Skeletal muscle tissue (tissue), 4 donors: ENCODE data around the gene ANKRD11. TPM values are rescaled to one million over a fixed set of nuclear protein-coding genes. Genes with fewer than 3 reads are reported as not detected.

ENCODE experiments used
- H3K27ac ChIP-seq: one replicate; pipeline ENCODE4 v1.7.0; 2013; ENCODE audit warnings: mild to moderate bottlenecking, low read depth, low read length, inconsistent platforms
- H3K27me3 ChIP-seq, 3 donors: one replicate each; pipeline ENCODE4 v1.7.0; 2013; ENCODE audit warnings: low read length in 3 of 3; ENCODE audit not compliant: control insufficient read depth in 3 of 3, insufficient read depth in 3 of 3
- H3K36me3 ChIP-seq, 3 donors: one replicate each; pipeline ENCODE4 v1.7.0; 2013; ENCODE audit warnings: low read length in 3 of 3; ENCODE audit not compliant: control insufficient read depth in 3 of 3, insufficient read depth in 3 of 3
- H3K4me1 ChIP-seq, 3 donors: one replicate each; pipeline ENCODE4 v1.7.0; 2013; ENCODE audit warnings: low read length in 3 of 3, mild to moderate bottlenecking in 3 of 3; ENCODE audit not compliant: control insufficient read depth in 3 of 3, insufficient read depth in 3 of 3
- H3K4me3 ChIP-seq, 3 donors: one replicate each; pipeline ENCODE4 v1.7.0; 2013; ENCODE audit warnings: low read length in 3 of 3
- H3K9ac ChIP-seq, 3 donors: one replicate each; pipeline ENCODE4 v1.7.0; 2013; ENCODE audit warnings: low read length in 3 of 3, mild to moderate bottlenecking in 3 of 3, moderate library complexity in 2 of 3, low read depth in 1 of 3
- H3K9me3 ChIP-seq, 3 donors: one replicate each; pipeline ENCODE4 v1.7.0; 2013; ENCODE audit warnings: low read length in 3 of 3; ENCODE audit not compliant: control insufficient read depth in 3 of 3
- total RNA-seq: library from RNA; depleted of rRNA; stranded (reverse); fragments of >200 nt; gene quantifications from one replicate; pipeline ENCODE4 v1.2.3, GENCODE V29; 2014
- donor health status: Osteomylitis.

The ANKRD11 gene
- total RNA-seq, 1 donor from 2014 or later, result 21.4 TPM

- Histone ChIP-seq H3K9ac (peak overlapping the region in 1 of 3 donors; percentile 18), H3K4me1 (peaks cover 59 to 84% (median 80%) of the 10 kb centered on the region in 3 donors)
Observed at GRCh38 chr16:89406277-89406888, 84.0 kb downstream of the ANKRD11 start.

DNA sequence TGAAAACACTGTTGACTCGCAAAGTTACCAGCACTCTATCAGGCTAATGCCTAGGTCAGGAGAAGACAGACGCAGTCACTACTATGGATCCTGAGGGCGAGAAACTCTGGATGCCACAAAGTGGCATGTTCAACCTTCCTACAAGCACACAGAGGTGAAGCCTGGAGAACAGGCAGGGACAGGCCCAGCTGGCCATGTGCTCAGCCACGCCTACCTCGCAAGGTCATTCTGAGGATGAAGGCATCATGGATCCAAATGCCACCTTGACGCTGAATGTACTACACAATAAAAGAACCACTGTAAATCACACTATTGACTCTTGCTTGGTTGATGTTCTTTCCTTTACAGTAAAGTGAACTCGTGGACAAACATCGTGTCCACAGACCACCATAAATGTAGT is 85.8 kb downstream of the ANKRD11 start:
- Histone ChIP-seq H3K9me3 (no peaks in the 10 kb centered on the region), H3K27me3 (no peaks in the 10 kb centered on the region), H3K36me3 (no peaks in the 10 kb centered on the region), H3K9ac (no peak overlapping the region), H3K4me3 (no peak overlapping the region), H3K4me1 (peaks cover 48 to 68% (median 65%) of the 10 kb centered on the region in 3 donors), H3K27ac (no peak overlapping the region)

More at GRCh38 chr16:89406277-89406888, 84.0 kb downstream of the ANKRD11 start:
- Histone ChIP-seq H3K27ac (peak overlapping the region; percentile 17), H3K27me3 (no peaks in the 10 kb centered on the region), H3K9me3 (no peaks in the 10 kb centered on the region), H3K4me3 (peak overlapping the region in 2 of 3 donors; percentile 13 to 17), H3K36me3 (no peaks in the 10 kb centered on the region)

GRCh38 chr16:89402962-89403361 is 87.4 kb downstream of the ANKRD11 start:
- H3K27me3 ChIP-seq, result no peaks in the 10 kb centered on the region
- peak overlapping the region in 1 of 3 donors; percentile 25 for H3K9ac ChIP-seq
- H3K4me1 ChIP-seq, result peaks cover 39 to 63% (median 57%) of the 10 kb centered on the region in 3 donors
- no peak overlapping the region for H3K4me3 ChIP-seq
- H3K9me3 ChIP-seq, result no peaks in the 10 kb centered on the region
- H3K27ac ChIP-seq, result no peak overlapping the region
- peaks cover 0 to 1% (median 0%) of the 10 kb centered on the region in 3 donors for H3K36me3 ChIP-seq

DNA sequence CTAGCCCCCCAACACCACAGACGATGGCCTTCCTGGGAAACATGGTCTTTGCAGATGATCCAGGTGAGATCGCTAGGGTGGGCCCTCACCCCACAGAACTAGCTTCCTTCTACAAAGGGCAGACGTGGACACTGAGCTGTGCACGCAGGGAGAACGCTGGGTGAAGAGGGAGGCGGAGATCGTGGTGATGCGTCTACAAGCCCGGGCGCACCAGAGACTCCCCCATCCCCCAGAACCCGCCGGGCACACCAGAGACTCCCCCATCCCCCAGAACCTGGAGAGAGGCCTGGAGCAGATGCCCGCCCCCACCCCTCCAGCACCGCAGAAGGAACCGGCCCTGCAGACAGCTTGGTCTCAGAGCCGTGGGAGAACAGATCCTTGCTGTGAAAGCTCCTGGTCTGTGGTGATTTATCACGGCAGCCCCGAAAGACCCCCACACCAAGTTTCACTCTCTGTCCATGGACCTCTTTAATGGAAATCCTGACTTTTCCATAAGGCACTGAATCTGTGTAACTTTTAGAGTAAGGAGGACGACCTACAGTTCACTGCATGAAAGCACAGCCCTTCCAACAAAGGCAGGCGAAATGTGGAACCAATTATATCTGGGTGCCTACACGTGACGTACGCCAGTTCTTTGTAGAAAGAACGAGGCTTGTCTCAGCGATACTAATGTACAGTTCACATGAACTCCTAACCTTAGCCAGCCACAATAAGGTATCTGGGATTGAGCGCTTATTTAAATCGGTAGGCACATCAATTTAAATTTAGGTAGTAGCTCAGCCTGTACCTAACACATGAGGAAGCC is 88.5 kb downstream of the ANKRD11 start:
- H3K4me1 ChIP-seq, result peaks cover 28 to 60% (median 58%) of the 10 kb centered on the region in 3 donors
- peaks cover 0 to 1% (median 0%) of the 10 kb centered on the region in 3 donors for H3K36me3 ChIP-seq
- H3K9ac ChIP-seq, result no peak overlapping the region
- no peaks in the 10 kb centered on the region for H3K27me3 ChIP-seq
- no peaks in the 10 kb centered on the region for H3K9me3 ChIP-seq
- H3K27ac ChIP-seq, result no peak overlapping the region
- no peak overlapping the region for H3K4me3 ChIP-seq

GRCh38 chr16:89401205-89401604 is 89.2 kb downstream of the ANKRD11 start:
- Histone ChIP-seq H3K36me3 (peaks cover 0 to 1% (median 0%) of the 10 kb centered on the region in 3 donors), H3K4me1 (peaks cover 21 to 53% (median 51%) of the 10 kb centered on the region in 3 donors)

DNA sequence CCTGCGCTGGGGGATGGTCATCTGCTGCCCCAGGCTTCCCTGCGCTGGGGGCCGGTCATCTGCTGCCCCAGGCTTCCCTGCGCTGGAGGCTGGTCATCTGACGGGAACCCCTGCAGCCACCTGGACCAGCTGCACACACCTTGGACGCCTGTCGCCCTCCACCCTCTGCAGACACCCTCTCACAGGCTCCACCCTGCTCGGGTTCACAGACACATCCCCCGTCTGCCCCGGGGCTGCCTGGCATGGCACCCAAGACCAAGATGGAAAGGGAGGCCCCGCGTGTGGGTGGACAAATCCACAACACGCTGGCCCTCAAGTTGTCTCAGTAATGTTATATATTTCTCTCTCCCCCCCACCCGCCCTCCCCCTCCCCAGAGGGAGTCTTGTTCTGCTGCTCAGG is 89.6 kb downstream of the ANKRD11 start:
- Histone ChIP-seq H3K4me1 (peaks cover 18 to 50% (median 49%) of the 10 kb centered on the region in 3 donors), H3K36me3 (peaks cover 0 to 1% (median 0%) of the 10 kb centered on the region in 3 donors), H3K9ac (no peak overlapping the region), H3K9me3 (no peaks in the 10 kb centered on the region), H3K4me3 (no peak overlapping the region), H3K27ac (no peak overlapping the region), H3K27me3 (no peaks in the 10 kb centered on the region)

More at GRCh38 chr16:89401205-89401604, 89.2 kb downstream of the ANKRD11 start:
- Histone ChIP-seq H3K4me3 (no peak overlapping the region), H3K9me3 (no peaks in the 10 kb centered on the region), H3K27ac (no peak overlapping the region), H3K9ac (no peak overlapping the region), H3K27me3 (no peaks in the 10 kb centered on the region)

GRCh38 chr16:89398924-89399323 is 91.4 kb downstream of the ANKRD11 start:
- Histone ChIP-seq H3K9me3 (no peaks in the 10 kb centered on the region), H3K9ac (no peak overlapping the region), H3K36me3 (peaks cover 0 to 1% (median 0%) of the 10 kb centered on the region in 3 donors), H3K4me3 (no peak overlapping the region), H3K4me1 (peaks cover 25 to 51% (median 50%) of the 10 kb centered on the region in 3 donors), H3K27me3 (no peaks in the 10 kb centered on the region), H3K27ac (no peak overlapping the region)

DNA sequence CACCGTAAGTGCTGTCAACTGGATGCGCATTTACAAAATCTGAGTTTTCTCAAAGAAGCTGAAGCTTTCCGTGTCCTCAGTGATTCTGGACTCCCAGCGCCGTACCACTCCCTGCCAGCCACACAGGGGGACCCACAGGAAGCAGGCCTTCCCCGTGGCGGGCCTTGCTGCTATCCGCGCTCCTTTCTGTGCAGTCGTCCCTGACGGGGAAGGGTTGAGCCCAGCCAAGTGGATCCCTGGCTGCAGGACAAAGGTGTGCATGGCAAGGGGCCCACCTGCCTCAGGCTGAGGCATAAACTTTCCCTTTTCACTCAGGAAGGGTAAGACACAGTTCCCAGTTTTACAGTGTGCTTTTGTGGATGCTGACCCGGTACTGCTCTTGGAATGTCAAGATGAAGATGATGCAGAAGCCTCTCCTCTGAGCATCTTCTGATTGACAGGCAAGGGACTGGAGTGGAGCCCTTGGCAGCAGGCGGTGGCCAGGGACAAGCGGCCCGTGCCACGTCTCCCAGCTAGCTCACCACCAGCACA is 93.0 kb downstream of the ANKRD11 start:
- H3K4me1 ChIP-seq, result peaks cover 30 to 54% (median 52%) of the 10 kb centered on the region in 3 donors
- H3K4me3 ChIP-seq, result no peak overlapping the region
- H3K27ac ChIP-seq, result no peak overlapping the region
- H3K9me3 ChIP-seq, result no peaks in the 10 kb centered on the region
- peaks cover 0 to 1% (median 0%) of the 10 kb centered on the region in 3 donors for H3K36me3 ChIP-seq
- no peak overlapping the region for H3K9ac ChIP-seq
- no peaks in the 10 kb centered on the region for H3K27me3 ChIP-seq

DNA sequence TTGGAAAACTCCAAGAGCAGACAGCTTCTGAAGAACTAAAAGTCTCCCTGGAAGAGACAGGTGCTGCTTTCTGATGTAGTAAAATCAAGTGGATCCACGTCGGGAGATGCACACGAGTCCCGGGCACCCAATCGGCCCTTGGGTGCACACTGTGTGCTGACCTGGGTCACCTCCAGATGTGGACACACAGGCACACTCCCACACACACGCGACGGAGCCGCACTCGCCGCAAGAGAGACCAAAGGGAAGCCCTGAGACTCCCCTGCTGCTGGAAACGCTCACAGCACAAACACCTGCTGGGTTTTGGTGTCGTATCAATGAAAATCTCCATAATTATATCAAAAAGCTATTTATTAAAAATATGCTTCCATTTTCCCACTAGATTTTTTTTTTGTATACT is 94.2 kb downstream of the ANKRD11 start:
- H3K4me3 ChIP-seq, result no peak overlapping the region
- no peaks in the 10 kb centered on the region for H3K9me3 ChIP-seq
- peaks cover 0 to 1% (median 0%) of the 10 kb centered on the region in 3 donors for H3K36me3 ChIP-seq
- no peak overlapping the region for H3K27ac ChIP-seq
- no peaks in the 10 kb centered on the region for H3K27me3 ChIP-seq
- H3K9ac ChIP-seq, result no peak overlapping the region
- H3K4me1 ChIP-seq, result peaks cover 36 to 64% (median 60%) of the 10 kb centered on the region in 3 donors
